Measurements from ENCODE around the gene MFSD12.
"Not testable (repeated sequence)": the region's sequence is repeated elsewhere in the genome, so short reads cannot be mapped to it uniquely, and the experiment has no call there.

The MFSD12 gene

DNA sequence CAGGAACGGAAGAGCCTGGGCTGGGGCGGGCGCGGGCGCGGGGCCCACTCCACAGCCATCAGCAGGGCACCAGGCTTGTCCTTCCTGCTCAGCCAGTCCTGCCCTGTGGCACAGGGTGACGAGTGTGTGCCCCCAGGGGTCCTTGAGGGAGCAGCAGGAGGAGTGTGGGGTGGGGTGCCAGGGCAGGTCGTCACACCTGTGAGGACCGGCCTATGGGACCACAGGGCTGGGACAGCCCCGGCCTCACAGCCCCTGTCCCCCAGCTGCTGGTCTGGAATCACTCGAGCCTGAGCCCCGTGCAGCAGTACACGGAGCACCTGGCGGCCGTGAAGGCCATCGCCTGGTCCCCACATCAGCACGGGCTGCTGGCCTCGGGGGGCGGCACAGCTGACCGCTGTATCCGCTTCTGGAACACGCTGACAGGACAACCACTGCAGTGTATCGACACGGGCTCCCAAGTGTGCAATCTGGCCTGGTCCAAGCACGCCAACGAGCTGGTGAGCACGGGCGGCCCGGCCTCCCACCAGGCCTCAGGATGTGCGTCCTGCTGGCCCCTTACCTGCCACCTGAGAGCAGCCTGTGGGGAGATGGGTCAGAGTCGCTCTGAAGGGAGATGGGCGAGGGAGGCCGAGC is 25.1 kb downstream of the MFSD12 start:
- no peaks in the 10 kb centered on the region for H3K4me1 ChIP-seq (ENCODE audit: insufficient read depth, low read length, poor library complexity, severe bottlenecking)
- no peak overlapping the region for H3K4me3 ChIP-seq (ENCODE audit: low read length, poor library complexity, severe bottlenecking)
- H3K9ac ChIP-seq (ENCODE audit: low read depth, low read length, poor library complexity, severe bottlenecking): no peak overlapping the region
- H3K36me3 ChIP-seq (ENCODE audit: insufficient read depth, low read length): peaks cover 67% of the 10 kb centered on the region; the same call in 1 of the 2 replicates
- no peaks in the 10 kb centered on the region for H3K9me2 ChIP-seq (replicated peaks; ENCODE audit: low read depth, low read length)
- H2AFZ ChIP-seq (ENCODE audit: low read length): no peak overlapping the region
- H3F3A ChIP-seq (ENCODE audit: low read depth): no peaks in the 10 kb centered on the region
- no peak overlapping the region for H3K4me2 ChIP-seq (ENCODE audit: low read depth, low read length, poor library complexity, severe bottlenecking)
- no peaks in the 10 kb centered on the region for H3K27me3 ChIP-seq (ENCODE audit: insufficient read depth, low read length, poor library complexity, severe bottlenecking)
- no peaks in the 10 kb centered on the region for H4K20me1 ChIP-seq (ENCODE audit: insufficient read depth, low read length, poor library complexity, severe bottlenecking)
- no peaks in the 10 kb centered on the region for H3K9me3 ChIP-seq (ENCODE audit: insufficient read depth, low read depth, low read length)
- no peaks in the 10 kb centered on the region for H3K79me2 ChIP-seq (ENCODE audit: insufficient read depth, low read length)
- TF ChIP-seq CTCF (conservative IDR thresholded peaks at IDR 0.05; ENCODE audit: low read length): no peak
- TF ChIP-seq EZH2phosphoT487 (IDR thresholded peaks at IDR 0.05; ENCODE audit: borderline replicate concordance): no peak

- H3F3A ChIP-seq (ENCODE audit: low read depth): no peaks in the 10 kb centered on the region
- H3K4me2 ChIP-seq (ENCODE audit: low read depth, low read length, poor library complexity, severe bottlenecking): no peak overlapping the region
- H3K79me2 ChIP-seq (ENCODE audit: insufficient read depth, low read length): no peaks in the 10 kb centered on the region
- H3K9me3 ChIP-seq (ENCODE audit: insufficient read depth, low read depth, low read length): no peaks in the 10 kb centered on the region
- peaks cover 72% of the 10 kb centered on the region; the same call in 1 of the 2 replicates for H3K36me3 ChIP-seq (ENCODE audit: insufficient read depth, low read length)
- H3K9me2 ChIP-seq (replicated peaks; ENCODE audit: low read depth, low read length): no peaks in the 10 kb centered on the region
- no peaks in the 10 kb centered on the region for H3K27me3 ChIP-seq (ENCODE audit: insufficient read depth, low read length, poor library complexity, severe bottlenecking)
- no peak overlapping the region for H3K4me3 ChIP-seq (ENCODE audit: low read length, poor library complexity, severe bottlenecking)
- H4K20me1 ChIP-seq (ENCODE audit: insufficient read depth, low read length, poor library complexity, severe bottlenecking): no peaks in the 10 kb centered on the region
- H3K9ac ChIP-seq (ENCODE audit: low read depth, low read length, poor library complexity, severe bottlenecking): no peak overlapping the region
- no peaks in the 10 kb centered on the region for H3K4me1 ChIP-seq (ENCODE audit: insufficient read depth, low read length, poor library complexity, severe bottlenecking)
- no peak overlapping the region for H2AFZ ChIP-seq (ENCODE audit: low read length)
- TF ChIP-seq CTCF (conservative IDR thresholded peaks at IDR 0.05; ENCODE audit: low read length) (no peak), EZH2phosphoT487 (IDR thresholded peaks at IDR 0.05; ENCODE audit: borderline replicate concordance) (no peak)
Measured at GRCh38 chr19:3531716-3532115, 25.7 kb downstream of the MFSD12 start.

DNA sequence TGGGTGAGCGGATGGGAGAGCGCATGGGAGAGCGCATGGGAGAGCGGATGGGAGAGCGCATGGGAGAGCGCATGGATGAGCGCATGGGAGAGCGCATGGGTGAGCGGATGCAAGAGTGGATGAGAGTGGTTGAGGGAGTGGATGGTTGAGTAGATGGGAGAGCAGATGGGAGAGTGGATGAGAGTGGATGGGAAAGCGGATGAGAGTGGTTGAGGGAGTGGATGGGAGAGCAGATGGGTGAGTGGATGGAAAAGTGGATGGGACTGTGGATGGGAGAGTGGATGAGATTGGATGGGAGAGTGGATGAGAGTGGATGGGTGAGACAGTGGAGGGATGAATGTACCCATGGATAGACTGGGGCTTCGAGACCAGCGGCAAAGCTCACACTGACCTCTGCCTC is 27.0 kb downstream of the MFSD12 start:
- H3K36me3 ChIP-seq (ENCODE audit: insufficient read depth, low read length): peaks cover 70% of the 10 kb centered on the region; the same call in 1 of the 2 replicates
- no peak overlapping the region for H2AFZ ChIP-seq (ENCODE audit: low read length)
- H3K9me3 ChIP-seq (ENCODE audit: insufficient read depth, low read depth, low read length): no peaks in the 10 kb centered on the region

GRCh38 chr19:3529299-3529698 is 28.1 kb downstream of the MFSD12 start:
- peaks cover 68% of the 10 kb centered on the region; the same call in 1 of the 2 replicates for H3K36me3 ChIP-seq (ENCODE audit: insufficient read depth, low read length)
- H3K4me2 ChIP-seq (ENCODE audit: low read depth, low read length, poor library complexity, severe bottlenecking); H4K20me1 ChIP-seq (ENCODE audit: insufficient read depth, low read length, poor library complexity, severe bottlenecking): not testable (repeated sequence)

More for the DNA sequence above, 27.0 kb downstream of the MFSD12 start:
- Histone ChIP-seq H3K4me3 (ENCODE audit: low read length, poor library complexity, severe bottlenecking) (no peak overlapping the region), H4K20me1 (ENCODE audit: insufficient read depth, low read length, poor library complexity, severe bottlenecking) (no peaks in the 10 kb centered on the region), H3K27me3 (ENCODE audit: insufficient read depth, low read length, poor library complexity, severe bottlenecking) (no peaks in the 10 kb centered on the region), H3K4me1 (ENCODE audit: insufficient read depth, low read length, poor library complexity, severe bottlenecking) (no peaks in the 10 kb centered on the region), H3K4me2 (ENCODE audit: low read depth, low read length, poor library complexity, severe bottlenecking) (no peak overlapping the region), H3F3A (ENCODE audit: low read depth) (no peaks in the 10 kb centered on the region), H3K9ac (ENCODE audit: low read depth, low read length, poor library complexity, severe bottlenecking) (no peak overlapping the region), H3K9me2 (replicated peaks; ENCODE audit: low read depth, low read length) (no peaks in the 10 kb centered on the region), H3K79me2 (ENCODE audit: insufficient read depth, low read length) (no peaks in the 10 kb centered on the region)
- TF ChIP-seq EZH2phosphoT487 (IDR thresholded peaks at IDR 0.05; ENCODE audit: borderline replicate concordance): no peak
- no peak for TF ChIP-seq CTCF (conservative IDR thresholded peaks at IDR 0.05; ENCODE audit: low read length)

More at GRCh38 chr19:3529299-3529698, 28.1 kb downstream of the MFSD12 start:
- not testable (repeated sequence) for H2AFZ ChIP-seq (ENCODE audit: low read length); H3K9ac ChIP-seq (ENCODE audit: low read depth, low read length, poor library complexity, severe bottlenecking); H3F3A ChIP-seq (ENCODE audit: low read depth); H3K79me2 ChIP-seq (ENCODE audit: insufficient read depth, low read length); H3K9me3 ChIP-seq (ENCODE audit: insufficient read depth, low read depth, low read length); H3K9me2 ChIP-seq (replicated peaks; ENCODE audit: low read depth, low read length); H3K4me3 ChIP-seq (ENCODE audit: low read length, poor library complexity, severe bottlenecking); H3K27me3 ChIP-seq (ENCODE audit: insufficient read depth, low read length, poor library complexity, severe bottlenecking); H3K4me1 ChIP-seq (ENCODE audit: insufficient read depth, low read length, poor library complexity, severe bottlenecking)

Measured in Loucy (cell line).